ENCODE data around the gene DCC. TPM values are rescaled to one million over a fixed set of nuclear protein-coding genes. Genes with fewer than 3 reads are reported as not detected.

The DCC gene
- total and polyA plus RNA-seq, 12 donors, result under 0.01 to 0.89 (median 0.09) TPM; not detected in 8

DNA sequence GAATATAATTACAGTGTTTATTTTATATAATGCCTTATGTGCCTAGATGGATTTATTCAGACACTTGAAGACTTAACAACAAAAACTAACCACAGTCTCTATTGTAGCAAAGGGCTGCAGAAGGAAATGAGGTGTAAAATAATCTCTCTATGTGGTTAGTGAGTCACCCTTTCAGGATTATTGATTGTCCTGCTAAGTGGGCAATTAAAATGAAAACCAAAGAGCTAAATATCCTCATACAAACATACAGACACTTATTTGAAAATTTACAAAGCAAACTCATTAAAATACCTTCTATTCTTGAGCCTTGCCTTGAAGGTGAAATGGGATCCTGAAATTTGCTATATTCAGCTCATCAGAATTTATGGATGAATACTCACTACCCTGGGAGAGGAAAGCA lies 27.7 kb upstream of the DCC start:
- Histone ChIP-seq H3K4me3 (no peak overlapping the region), H3K9me3 (peaks cover 0 to 20% (median 0%) of the 10 kb centered on the region in 11 donors), H3K27ac (no peak overlapping the region), H3K4me1 (no peaks in the 10 kb centered on the region), H3K27me3 (no peaks in the 10 kb centered on the region), H3K36me3 (no peaks in the 10 kb centered on the region)
- intact Hi-C loops (cut with DNase I), result no loop called here
- TF ChIP-seq, protein P1, sequence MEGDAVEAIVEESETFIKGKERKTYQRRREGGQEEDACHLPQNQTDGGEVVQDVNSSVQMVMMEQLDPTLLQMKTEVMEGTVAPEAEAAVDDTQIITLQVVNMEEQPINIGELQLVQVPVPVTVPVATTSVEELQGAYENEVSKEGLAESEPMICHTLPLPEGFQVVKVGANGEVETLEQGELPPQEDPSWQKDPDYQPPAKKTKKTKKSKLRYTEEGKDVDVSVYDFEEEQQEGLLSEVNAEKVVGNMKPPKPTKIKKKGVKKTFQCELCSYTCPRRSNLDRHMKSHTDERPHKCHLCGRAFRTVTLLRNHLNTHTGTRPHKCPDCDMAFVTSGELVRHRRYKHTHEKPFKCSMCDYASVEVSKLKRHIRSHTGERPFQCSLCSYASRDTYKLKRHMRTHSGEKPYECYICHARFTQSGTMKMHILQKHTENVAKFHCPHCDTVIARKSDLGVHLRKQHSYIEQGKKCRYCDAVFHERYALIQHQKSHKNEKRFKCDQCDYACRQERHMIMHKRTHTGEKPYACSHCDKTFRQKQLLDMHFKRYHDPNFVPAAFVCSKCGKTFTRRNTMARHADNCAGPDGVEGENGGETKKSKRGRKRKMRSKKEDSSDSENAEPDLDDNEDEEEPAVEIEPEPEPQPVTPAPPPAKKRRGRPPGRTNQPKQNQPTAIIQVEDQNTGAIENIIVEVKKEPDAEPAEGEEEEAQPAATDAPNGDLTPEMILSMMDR (IDR thresholded peaks at IDR 0.05), result no peak
- no peak for DNase-seq
- no peak for ATAC-seq

DNA sequence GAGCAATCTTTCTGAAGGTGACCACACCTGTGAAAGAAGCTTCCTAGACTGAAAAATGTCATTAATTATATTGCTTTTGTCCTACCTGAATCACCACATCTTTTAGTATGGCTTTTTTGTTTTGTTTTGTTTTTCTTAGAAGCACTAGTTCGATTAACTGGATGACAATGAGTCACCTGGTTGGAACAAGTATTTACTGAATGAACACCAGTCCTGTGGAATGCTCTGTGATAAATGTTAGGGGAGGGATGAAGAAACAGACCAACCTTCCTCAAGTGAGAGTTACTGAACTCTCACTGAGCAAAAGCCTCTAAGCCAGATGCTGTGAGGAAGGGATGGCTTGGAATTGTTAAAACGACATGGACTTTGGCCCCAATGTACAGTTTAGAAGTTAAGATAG lies 26.8 kb upstream of the DCC start:
- no peaks in the 10 kb centered on the region for H3K4me1 ChIP-seq
- no peaks in the 10 kb centered on the region for H3K36me3 ChIP-seq
- intact Hi-C loops (cut with DNase I), result no loop called here
- H3K9me3 ChIP-seq, result peaks cover 0 to 20% (median 0%) of the 10 kb centered on the region in 11 donors
- TF ChIP-seq, protein P1 (IDR thresholded peaks at IDR 0.05), result no peak
- ATAC-seq (no peak), DNase-seq (no peak)
- H3K4me3 ChIP-seq, result no peak overlapping the region
- no peaks in the 10 kb centered on the region for H3K27me3 ChIP-seq
- 56 to 60% methylated on average over 2 of the region's 2 CpGs for WGBS, 2 donors
- no peak overlapping the region for H3K27ac ChIP-seq

DNA sequence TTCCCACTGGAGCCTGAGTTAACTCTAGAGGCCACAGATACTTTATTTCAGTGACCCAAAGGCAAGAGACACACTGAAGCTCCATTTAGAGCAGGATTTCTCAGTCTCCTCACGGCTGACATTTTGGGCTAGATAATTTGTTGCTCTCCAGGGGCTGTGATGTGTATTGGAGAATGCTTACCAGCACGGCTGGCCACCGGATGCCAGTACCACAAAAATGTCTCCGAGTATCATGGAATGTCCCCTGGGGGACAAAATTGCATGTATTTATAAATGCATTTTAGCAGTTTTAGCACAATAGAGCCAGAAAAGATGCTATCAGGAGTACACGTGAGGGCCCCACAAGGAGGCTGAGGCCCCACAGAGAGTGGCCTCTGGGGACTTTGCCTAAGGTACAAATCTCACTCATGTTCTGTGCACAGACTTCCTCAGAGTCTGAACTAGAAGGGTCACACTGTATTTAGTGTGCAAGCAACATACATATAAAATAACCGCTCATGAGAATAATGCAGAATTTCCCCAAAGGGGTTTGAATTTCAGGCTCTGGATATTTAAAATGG lies 20.5 kb upstream of the DCC start:
- Histone ChIP-seq H3K9me3 (peaks cover 0 to 18% (median 0%) of the 10 kb centered on the region in 11 donors), H3K36me3 (no peaks in the 10 kb centered on the region), H3K4me3 (no peak overlapping the region), H3K27ac (no peak overlapping the region), H3K27me3 (no peaks in the 10 kb centered on the region), H3K4me1 (no peaks in the 10 kb centered on the region)
- 55 to 73% methylated on average over 6 of the region's 6 CpGs for WGBS, 2 donors
- ATAC-seq (no peak), DNase-seq (no peak)
- intact Hi-C loops (cut with DNase I), result no loop called here
- TF ChIP-seq, protein P1 (IDR thresholded peaks at IDR 0.05), result no peak

DNA sequence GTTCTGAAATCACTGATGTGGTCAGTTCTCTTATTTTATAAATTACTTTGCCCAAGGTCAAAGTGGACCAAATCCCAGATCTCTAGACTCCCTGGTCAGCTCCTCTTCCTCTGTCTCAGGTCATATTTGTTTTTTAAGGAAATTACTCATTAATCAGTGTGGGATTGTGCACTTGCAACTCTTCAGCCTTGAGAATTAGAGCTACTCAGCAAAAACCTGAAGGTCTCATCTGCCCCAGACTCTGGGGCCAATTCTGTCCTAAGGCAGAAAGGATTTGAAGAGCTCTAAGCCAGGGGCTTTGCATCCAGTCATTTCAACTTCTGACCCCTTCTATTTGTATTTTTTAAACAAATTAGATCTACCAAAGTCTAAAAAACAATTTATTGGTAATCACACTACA lies 17.7 kb upstream of the DCC start:
- H3K27me3 ChIP-seq, result no peaks in the 10 kb centered on the region
- ATAC-seq (no peak), DNase-seq (no peak)
- H3K27ac ChIP-seq, result no peak overlapping the region
- TF ChIP-seq, protein P1 (IDR thresholded peaks at IDR 0.05), result no peak
- H3K36me3 ChIP-seq, result no peaks in the 10 kb centered on the region
- no peak overlapping the region for H3K4me3 ChIP-seq
- H3K4me1 ChIP-seq, result no peaks in the 10 kb centered on the region
- intact Hi-C loops (cut with DNase I), result no loop called here
- no peaks in the 10 kb centered on the region for H3K9me3 ChIP-seq
